ENCODE data around the gene ZNF175.

DNA sequence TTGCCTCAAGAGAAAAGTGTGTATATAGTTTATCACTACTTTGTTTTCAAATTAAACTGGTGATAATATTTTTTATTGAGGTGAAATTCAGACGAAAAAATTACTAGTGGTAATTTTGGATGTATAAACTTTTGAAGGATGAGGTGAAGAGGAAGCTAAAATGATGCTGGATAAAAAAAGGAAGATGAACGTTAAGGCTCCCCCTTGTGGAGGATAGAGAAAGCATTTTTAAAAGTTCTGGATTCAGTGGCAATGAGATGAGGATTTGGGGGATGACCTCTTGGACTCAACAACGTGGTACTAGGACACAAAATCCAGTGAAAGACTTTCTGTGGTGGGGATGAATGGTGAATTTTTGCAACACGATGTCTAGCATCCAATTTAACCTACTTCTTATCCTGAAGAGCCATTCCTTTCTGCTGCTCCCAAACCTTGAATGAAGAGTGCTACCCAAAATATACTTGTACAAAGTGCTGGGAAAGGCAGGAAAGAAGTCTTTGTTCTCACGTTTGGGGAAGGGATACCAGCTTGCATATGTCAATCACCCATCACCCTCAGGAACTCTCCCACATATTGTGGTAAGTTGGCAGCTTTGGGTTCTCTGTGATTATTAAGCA is 66.4 kb downstream of the ZNF175 start:
- no peak for TF ChIP-seq CTCF (IDR thresholded peaks at IDR 0.05 in 4 of 5, conservative IDR thresholded peaks at IDR 0.05 in 1 of 5)
- no peak for TF ChIP-seq POLR2A (IDR thresholded peaks at IDR 0.05)

All from gastrocnemius medialis (tissue), 4 donors.